Stimulated activated effector memory CD8-positive, alpha-beta T cell treated with anti-CD3 and anti-CD28 coated beads, Interleukin-12 subunit alpha, Interleukin-12 subunit beta, amount 100 ng/mL, for 72 hours (primary cell): ENCODE data around the gene BIRC7.

Source experiments
- ATAC-seq: fragments of 150-1000 bp; cut with Tn5 transposase; 2 replicates; pipeline ENCODE4 v1.10.0; 2021
- DNase-seq, 2 donors: peaks; one replicate each; pipeline ENCODE4 v3.0.0; 2021 to 2022; ENCODE audit warnings: low spot score in 2 of 2
- H3K27ac Mint-ChIP-seq: one replicate; pipeline ENCODE4 v1.8.0; 2022; ENCODE audit warnings: mild to moderate bottlenecking, mixed read lengths
- H3K36me3 Mint-ChIP-seq: one replicate; pipeline ENCODE4 v1.8.0; 2022; ENCODE audit warnings: mild to moderate bottlenecking, mixed read lengths
- H3K4me1 Mint-ChIP-seq: one replicate; pipeline ENCODE4 v1.8.0; 2022; ENCODE audit warnings: mixed read lengths
- H3K4me3 Mint-ChIP-seq: one replicate; pipeline ENCODE4 v1.8.0; 2022; ENCODE audit warnings: mild to moderate bottlenecking, mixed read lengths
- H3K9me3 Mint-ChIP-seq: one replicate; pipeline ENCODE4 v1.8.0; 2022; ENCODE audit warnings: mixed read lengths

The BIRC7 gene

GRCh38 chr20:63272105-63273058 is 36.7 kb downstream of the BIRC7 start, which contains the start of gene ARFGAP1:
Gene ARFGAP1, plus strand, starts transcription at chr20:63272813. Its CDS starts 2,768 bp downstream, at chr20:63275581.
- Mint-ChIP-seq H3K27ac (peak within 1 kb of the TSS; percentile 96), H3K4me1 (peaks cover 32% of the 10 kb centered on the region), H3K9me3 (no peaks in the 10 kb centered on the region), H3K4me3 (peak within 1 kb of the TSS; percentile 86), H3K36me3 (peaks cover 13% of the 10 kb centered on the region)
- ATAC-seq = peak; percentile 98
- peak; percentile 79 to 90 for DNase-seq

GRCh38 chr20:63273059-63273579 is 37.4 kb downstream of the BIRC7 start:
- Mint-ChIP-seq H3K4me3 (peak overlapping the region; percentile 86), H3K36me3 (peaks cover 13% of the 10 kb centered on the region), H3K27ac (peak overlapping the region; percentile 96), H3K9me3 (no peaks in the 10 kb centered on the region), H3K4me1 (peaks cover 32% of the 10 kb centered on the region)
- DNase-seq (no peak), ATAC-seq (no peak)

GRCh38 chr20:63273635-63274380 is 38.1 kb downstream of the BIRC7 start:
- peaks cover 18% of the 10 kb centered on the region for H3K36me3 Mint-ChIP-seq
- no peak for ATAC-seq
- H3K4me3 Mint-ChIP-seq = peak overlapping the region; percentile 86
- no peaks in the 10 kb centered on the region for H3K9me3 Mint-ChIP-seq
- no peak for DNase-seq
- H3K27ac Mint-ChIP-seq = peak overlapping the region; percentile 96
- peaks cover 32% of the 10 kb centered on the region for H3K4me1 Mint-ChIP-seq

- DNase-seq = no peak
- Mint-ChIP-seq H3K4me1 (peaks cover 32% of the 10 kb centered on the region), H3K4me3 (peak overlapping the region; percentile 86), H3K9me3 (no peaks in the 10 kb centered on the region), H3K27ac (peak overlapping the region; percentile 58), H3K36me3 (peaks cover 26% of the 10 kb centered on the region)
- no peak for ATAC-seq
These were observed 38.9 kb downstream of the BIRC7 start for GRCh38 chr20:63274381-63275228.

- Mint-ChIP-seq H3K4me3 (no peak overlapping the region), H3K27ac (peak overlapping the region; percentile 58), H3K36me3 (peaks cover 38% of the 10 kb centered on the region), H3K4me1 (peaks cover 30% of the 10 kb centered on the region), H3K9me3 (no peaks in the 10 kb centered on the region)
- no peak for ATAC-seq
- DNase-seq = no peak
These were observed 40.1 kb downstream of the BIRC7 start for GRCh38 chr20:63275825-63276224.

- no peak overlapping the region for H3K4me3 Mint-ChIP-seq
These were observed 41.3 kb downstream of the BIRC7 start for GRCh38 chr20:63276956-63277355.

GRCh38 chr20:63277466-63278272 is 42.0 kb downstream of the BIRC7 start:
- peaks cover 22% of the 10 kb centered on the region for H3K4me1 Mint-ChIP-seq
- ATAC-seq = no peak
- DNase-seq = no peak
- H3K9me3 Mint-ChIP-seq = no peaks in the 10 kb centered on the region
- H3K27ac Mint-ChIP-seq = no peak overlapping the region
- peaks cover 47% of the 10 kb centered on the region for H3K36me3 Mint-ChIP-seq
- H3K4me3 Mint-ChIP-seq = no peak overlapping the region

More at GRCh38 chr20:63276956-63277355, 41.3 kb downstream of the BIRC7 start:
- DNase-seq (no peak), ATAC-seq (no peak)
- Mint-ChIP-seq H3K9me3 (no peaks in the 10 kb centered on the region), H3K36me3 (peaks cover 41% of the 10 kb centered on the region), H3K4me1 (peaks cover 22% of the 10 kb centered on the region), H3K27ac (no peak overlapping the region)

GRCh38 chr20:63278661-63279060 is 43.0 kb downstream of the BIRC7 start:
- no peaks in the 10 kb centered on the region for H3K9me3 Mint-ChIP-seq

GRCh38 chr20:63279931-63280330 is 44.2 kb downstream of the BIRC7 start:
- Mint-ChIP-seq H3K27ac (no peak overlapping the region), H3K36me3 (peaks cover 58% of the 10 kb centered on the region), H3K4me1 (peaks cover 12% of the 10 kb centered on the region), H3K9me3 (no peaks in the 10 kb centered on the region), H3K4me3 (no peak overlapping the region)
- no peak for DNase-seq
- ATAC-seq = no peak

More at GRCh38 chr20:63278661-63279060, 43.0 kb downstream of the BIRC7 start:
- Mint-ChIP-seq H3K4me3 (no peak overlapping the region), H3K4me1 (peaks cover 20% of the 10 kb centered on the region), H3K27ac (no peak overlapping the region), H3K36me3 (peaks cover 55% of the 10 kb centered on the region)
- no peak for DNase-seq
- ATAC-seq = no peak

GRCh38 chr20:63280371-63280770 is 44.7 kb downstream of the BIRC7 start:
- H3K27ac Mint-ChIP-seq = peak overlapping the region; percentile 65
- H3K4me1 Mint-ChIP-seq = peaks cover 7% of the 10 kb centered on the region
- H3K36me3 Mint-ChIP-seq = peaks cover 58% of the 10 kb centered on the region
- no peak for ATAC-seq
- H3K9me3 Mint-ChIP-seq = no peaks in the 10 kb centered on the region
- H3K4me3 Mint-ChIP-seq = no peak overlapping the region
- DNase-seq = no peak

- peaks cover 52% of the 10 kb centered on the region for H3K36me3 Mint-ChIP-seq
- peak overlapping the region; percentile 65 for H3K27ac Mint-ChIP-seq
These were observed 45.3 kb downstream of the BIRC7 start for GRCh38 chr20:63280929-63281545.

GRCh38 chr20:63281742-63282665 is 46.3 kb downstream of the BIRC7 start:
- Mint-ChIP-seq H3K9me3 (no peaks in the 10 kb centered on the region), H3K36me3 (peaks cover 44% of the 10 kb centered on the region), H3K27ac (no peak overlapping the region), H3K4me1 (peaks cover 6% of the 10 kb centered on the region), H3K4me3 (no peak overlapping the region)
- no peak for DNase-seq
- ATAC-seq = no peak

More at GRCh38 chr20:63280929-63281545, 45.3 kb downstream of the BIRC7 start:
- DNase-seq (no peak), ATAC-seq (no peak)
- H3K4me1 Mint-ChIP-seq = peaks cover 6% of the 10 kb centered on the region
- no peaks in the 10 kb centered on the region for H3K9me3 Mint-ChIP-seq
- no peak overlapping the region for H3K4me3 Mint-ChIP-seq

GRCh38 chr20:63282946-63283345 is 47.2 kb downstream of the BIRC7 start:
- Mint-ChIP-seq H3K27ac (no peak overlapping the region), H3K9me3 (no peaks in the 10 kb centered on the region), H3K36me3 (peaks cover 44% of the 10 kb centered on the region), H3K4me1 (peaks cover 6% of the 10 kb centered on the region), H3K4me3 (no peak overlapping the region)
- ATAC-seq (no peak), DNase-seq (no peak)
